ENCODE results near the gene SEC24D. TPM values are rescaled to one million over a fixed set of nuclear protein-coding genes. Genes with fewer than 3 reads are reported as not detected.

Gene SEC24D
- total and polyA plus RNA-seq, 2 of the 8 experiments (the other 6 are each of a cell fraction or from before 2014, with no cell fraction given): 28.9 to 91.6 TPM

- TF ChIP-seq, protein P1, sequence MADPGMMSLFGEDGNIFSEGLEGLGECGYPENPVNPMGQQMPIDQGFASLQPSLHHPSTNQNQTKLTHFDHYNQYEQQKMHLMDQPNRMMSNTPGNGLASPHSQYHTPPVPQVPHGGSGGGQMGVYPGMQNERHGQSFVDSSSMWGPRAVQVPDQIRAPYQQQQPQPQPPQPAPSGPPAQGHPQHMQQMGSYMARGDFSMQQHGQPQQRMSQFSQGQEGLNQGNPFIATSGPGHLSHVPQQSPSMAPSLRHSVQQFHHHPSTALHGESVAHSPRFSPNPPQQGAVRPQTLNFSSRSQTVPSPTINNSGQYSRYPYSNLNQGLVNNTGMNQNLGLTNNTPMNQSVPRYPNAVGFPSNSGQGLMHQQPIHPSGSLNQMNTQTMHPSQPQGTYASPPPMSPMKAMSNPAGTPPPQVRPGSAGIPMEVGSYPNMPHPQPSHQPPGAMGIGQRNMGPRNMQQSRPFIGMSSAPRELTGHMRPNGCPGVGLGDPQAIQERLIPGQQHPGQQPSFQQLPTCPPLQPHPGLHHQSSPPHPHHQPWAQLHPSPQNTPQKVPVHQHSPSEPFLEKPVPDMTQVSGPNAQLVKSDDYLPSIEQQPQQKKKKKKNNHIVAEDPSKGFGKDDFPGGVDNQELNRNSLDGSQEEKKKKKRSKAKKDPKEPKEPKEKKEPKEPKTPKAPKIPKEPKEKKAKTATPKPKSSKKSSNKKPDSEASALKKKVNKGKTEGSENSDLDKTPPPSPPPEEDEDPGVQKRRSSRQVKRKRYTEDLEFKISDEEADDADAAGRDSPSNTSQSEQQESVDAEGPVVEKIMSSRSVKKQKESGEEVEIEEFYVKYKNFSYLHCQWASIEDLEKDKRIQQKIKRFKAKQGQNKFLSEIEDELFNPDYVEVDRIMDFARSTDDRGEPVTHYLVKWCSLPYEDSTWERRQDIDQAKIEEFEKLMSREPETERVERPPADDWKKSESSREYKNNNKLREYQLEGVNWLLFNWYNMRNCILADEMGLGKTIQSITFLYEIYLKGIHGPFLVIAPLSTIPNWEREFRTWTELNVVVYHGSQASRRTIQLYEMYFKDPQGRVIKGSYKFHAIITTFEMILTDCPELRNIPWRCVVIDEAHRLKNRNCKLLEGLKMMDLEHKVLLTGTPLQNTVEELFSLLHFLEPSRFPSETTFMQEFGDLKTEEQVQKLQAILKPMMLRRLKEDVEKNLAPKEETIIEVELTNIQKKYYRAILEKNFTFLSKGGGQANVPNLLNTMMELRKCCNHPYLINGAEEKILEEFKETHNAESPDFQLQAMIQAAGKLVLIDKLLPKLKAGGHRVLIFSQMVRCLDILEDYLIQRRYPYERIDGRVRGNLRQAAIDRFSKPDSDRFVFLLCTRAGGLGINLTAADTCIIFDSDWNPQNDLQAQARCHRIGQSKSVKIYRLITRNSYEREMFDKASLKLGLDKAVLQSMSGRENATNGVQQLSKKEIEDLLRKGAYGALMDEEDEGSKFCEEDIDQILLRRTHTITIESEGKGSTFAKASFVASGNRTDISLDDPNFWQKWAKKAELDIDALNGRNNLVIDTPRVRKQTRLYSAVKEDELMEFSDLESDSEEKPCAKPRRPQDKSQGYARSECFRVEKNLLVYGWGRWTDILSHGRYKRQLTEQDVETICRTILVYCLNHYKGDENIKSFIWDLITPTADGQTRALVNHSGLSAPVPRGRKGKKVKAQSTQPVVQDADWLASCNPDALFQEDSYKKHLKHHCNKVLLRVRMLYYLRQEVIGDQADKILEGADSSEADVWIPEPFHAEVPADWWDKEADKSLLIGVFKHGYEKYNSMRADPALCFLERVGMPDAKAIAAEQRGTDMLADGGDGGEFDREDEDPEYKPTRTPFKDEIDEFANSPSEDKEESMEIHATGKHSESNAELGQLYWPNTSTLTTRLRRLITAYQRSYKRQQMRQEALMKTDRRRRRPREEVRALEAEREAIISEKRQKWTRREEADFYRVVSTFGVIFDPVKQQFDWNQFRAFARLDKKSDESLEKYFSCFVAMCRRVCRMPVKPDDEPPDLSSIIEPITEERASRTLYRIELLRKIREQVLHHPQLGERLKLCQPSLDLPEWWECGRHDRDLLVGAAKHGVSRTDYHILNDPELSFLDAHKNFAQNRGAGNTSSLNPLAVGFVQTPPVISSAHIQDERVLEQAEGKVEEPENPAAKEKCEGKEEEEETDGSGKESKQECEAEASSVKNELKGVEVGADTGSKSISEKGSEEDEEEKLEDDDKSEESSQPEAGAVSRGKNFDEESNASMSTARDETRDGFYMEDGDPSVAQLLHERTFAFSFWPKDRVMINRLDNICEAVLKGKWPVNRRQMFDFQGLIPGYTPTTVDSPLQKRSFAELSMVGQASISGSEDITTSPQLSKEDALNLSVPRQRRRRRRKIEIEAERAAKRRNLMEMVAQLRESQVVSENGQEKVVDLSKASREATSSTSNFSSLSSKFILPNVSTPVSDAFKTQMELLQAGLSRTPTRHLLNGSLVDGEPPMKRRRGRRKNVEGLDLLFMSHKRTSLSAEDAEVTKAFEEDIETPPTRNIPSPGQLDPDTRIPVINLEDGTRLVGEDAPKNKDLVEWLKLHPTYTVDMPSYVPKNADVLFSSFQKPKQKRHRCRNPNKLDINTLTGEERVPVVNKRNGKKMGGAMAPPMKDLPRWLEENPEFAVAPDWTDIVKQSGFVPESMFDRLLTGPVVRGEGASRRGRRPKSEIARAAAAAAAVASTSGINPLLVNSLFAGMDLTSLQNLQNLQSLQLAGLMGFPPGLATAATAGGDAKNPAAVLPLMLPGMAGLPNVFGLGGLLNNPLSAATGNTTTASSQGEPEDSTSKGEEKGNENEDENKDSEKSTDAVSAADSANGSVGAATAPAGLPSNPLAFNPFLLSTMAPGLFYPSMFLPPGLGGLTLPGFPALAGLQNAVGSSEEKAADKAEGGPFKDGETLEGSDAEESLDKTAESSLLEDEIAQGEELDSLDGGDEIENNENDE (IDR thresholded peaks at IDR 0.05; ENCODE audit: insufficient replicate concordance, low read length): no peak
- no peak for TF ChIP-seq CTBP2 (IDR thresholded peaks at IDR 0.05; ENCODE audit: borderline replicate concordance, insufficient read depth, insufficient read length, low read length)
- TF ChIP-seq, protein P2, sequence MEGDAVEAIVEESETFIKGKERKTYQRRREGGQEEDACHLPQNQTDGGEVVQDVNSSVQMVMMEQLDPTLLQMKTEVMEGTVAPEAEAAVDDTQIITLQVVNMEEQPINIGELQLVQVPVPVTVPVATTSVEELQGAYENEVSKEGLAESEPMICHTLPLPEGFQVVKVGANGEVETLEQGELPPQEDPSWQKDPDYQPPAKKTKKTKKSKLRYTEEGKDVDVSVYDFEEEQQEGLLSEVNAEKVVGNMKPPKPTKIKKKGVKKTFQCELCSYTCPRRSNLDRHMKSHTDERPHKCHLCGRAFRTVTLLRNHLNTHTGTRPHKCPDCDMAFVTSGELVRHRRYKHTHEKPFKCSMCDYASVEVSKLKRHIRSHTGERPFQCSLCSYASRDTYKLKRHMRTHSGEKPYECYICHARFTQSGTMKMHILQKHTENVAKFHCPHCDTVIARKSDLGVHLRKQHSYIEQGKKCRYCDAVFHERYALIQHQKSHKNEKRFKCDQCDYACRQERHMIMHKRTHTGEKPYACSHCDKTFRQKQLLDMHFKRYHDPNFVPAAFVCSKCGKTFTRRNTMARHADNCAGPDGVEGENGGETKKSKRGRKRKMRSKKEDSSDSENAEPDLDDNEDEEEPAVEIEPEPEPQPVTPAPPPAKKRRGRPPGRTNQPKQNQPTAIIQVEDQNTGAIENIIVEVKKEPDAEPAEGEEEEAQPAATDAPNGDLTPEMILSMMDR (IDR thresholded peaks at IDR 0.05; ENCODE audit: control extremely low read depth in 1 of 3, insufficient read depth in 1 of 3, low read depth in 1 of 3, low read length in 3 of 3): no peak
Measured at GRCh38 chr4:118816538-118817177, 19.3 kb downstream of the SEC24D start (continued).
